ENCODE data around the gene EBLN2.

The EBLN2 gene

DNA sequence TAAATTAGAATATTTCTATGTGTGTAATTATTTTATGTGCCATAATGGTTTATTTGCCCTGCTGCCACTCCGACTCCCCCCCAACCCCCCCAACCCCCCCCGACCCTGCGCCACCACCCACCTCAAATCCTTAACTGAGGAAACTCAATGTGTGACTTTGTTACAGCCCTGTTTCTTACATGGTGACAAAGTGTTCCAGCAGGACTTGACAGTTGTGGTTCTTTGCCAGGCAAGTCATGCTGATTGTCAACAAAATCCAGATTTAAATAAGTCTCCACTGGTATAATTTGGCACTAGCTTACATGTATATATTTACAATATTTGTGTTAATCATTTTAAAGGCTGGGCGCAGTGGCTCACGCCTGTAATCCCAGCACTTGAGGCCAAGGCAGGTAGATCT, 7.7 kb downstream of the EBLN2 start:
- TF ChIP-seq SIN3A (IDR thresholded peaks at IDR 0.05; ENCODE audit: borderline replicate concordance, insufficient read depth, low read length), result no peak
- TF ChIP-seq FOXP2 (optimal IDR thresholded peaks at IDR 0.05; ENCODE audit: borderline replicate concordance, extremely low read depth, extremely low read length, insufficient read depth), result no peak
- no peak for TF ChIP-seq POLR2AphosphoS5 (IDR thresholded peaks at IDR 0.05; ENCODE audit: low read depth, low read length)
- TF ChIP-seq TAF1 (IDR thresholded peaks at IDR 0.05; ENCODE audit: borderline replicate concordance, insufficient read depth, low read length), result no peak
- TF ChIP-seq, protein P1, sequence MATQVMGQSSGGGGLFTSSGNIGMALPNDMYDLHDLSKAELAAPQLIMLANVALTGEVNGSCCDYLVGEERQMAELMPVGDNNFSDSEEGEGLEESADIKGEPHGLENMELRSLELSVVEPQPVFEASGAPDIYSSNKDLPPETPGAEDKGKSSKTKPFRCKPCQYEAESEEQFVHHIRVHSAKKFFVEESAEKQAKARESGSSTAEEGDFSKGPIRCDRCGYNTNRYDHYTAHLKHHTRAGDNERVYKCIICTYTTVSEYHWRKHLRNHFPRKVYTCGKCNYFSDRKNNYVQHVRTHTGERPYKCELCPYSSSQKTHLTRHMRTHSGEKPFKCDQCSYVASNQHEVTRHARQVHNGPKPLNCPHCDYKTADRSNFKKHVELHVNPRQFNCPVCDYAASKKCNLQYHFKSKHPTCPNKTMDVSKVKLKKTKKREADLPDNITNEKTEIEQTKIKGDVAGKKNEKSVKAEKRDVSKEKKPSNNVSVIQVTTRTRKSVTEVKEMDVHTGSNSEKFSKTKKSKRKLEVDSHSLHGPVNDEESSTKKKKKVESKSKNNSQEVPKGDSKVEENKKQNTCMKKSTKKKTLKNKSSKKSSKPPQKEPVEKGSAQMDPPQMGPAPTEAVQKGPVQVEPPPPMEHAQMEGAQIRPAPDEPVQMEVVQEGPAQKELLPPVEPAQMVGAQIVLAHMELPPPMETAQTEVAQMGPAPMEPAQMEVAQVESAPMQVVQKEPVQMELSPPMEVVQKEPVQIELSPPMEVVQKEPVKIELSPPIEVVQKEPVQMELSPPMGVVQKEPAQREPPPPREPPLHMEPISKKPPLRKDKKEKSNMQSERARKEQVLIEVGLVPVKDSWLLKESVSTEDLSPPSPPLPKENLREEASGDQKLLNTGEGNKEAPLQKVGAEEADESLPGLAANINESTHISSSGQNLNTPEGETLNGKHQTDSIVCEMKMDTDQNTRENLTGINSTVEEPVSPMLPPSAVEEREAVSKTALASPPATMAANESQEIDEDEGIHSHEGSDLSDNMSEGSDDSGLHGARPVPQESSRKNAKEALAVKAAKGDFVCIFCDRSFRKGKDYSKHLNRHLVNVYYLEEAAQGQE (IDR thresholded peaks at IDR 0.05; ENCODE audit: insufficient read depth in 1 of 2, low read depth in 2 of 2, low read length in 2 of 2), result no peak

DNA sequence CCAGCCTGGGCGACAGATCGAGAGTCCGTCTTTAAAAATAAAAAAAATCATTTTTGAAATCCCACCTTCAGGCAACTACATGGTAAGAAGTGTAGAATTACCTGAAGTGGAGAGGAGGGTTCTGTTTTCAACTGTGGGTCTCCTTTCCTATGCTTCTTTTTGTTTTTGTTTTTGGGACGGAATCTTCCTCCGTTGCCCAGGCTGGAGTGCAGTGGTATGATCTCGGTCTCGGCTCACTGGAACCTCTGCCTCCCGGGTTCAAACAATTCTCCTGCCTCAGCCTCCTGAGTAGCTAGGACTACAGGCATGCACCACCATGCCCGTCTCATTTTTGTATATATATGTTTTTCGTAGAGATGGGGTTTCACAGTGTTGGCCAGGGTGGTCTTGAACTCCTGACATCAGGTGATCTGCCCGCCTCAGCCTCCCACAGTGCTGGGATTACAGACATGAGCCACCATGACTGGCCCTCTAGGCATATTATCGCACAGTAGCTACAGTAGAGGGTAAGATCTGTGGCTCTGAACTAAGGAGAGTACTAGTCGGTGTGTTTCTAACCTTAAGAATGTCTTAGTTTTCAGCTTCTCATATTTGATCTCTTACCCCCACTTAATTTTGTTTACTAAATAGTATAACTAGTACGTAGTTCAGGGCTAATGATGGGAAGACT, 8.5 kb downstream of the EBLN2 start:
- TF ChIP-seq SIN3A (IDR thresholded peaks at IDR 0.05; ENCODE audit: borderline replicate concordance, insufficient read depth, low read length) (no peak), POLR2AphosphoS5 (IDR thresholded peaks at IDR 0.05; ENCODE audit: low read depth, low read length) (no peak), TAF1 (IDR thresholded peaks at IDR 0.05; ENCODE audit: borderline replicate concordance, insufficient read depth, low read length) (no peak), FOXP2 (optimal IDR thresholded peaks at IDR 0.05; ENCODE audit: borderline replicate concordance, extremely low read depth, extremely low read length, insufficient read depth) (no peak)
- TF ChIP-seq, protein P1 (IDR thresholded peaks at IDR 0.05; ENCODE audit: insufficient read depth in 1 of 2, low read depth in 2 of 2, low read length in 2 of 2), result no peak

DNA sequence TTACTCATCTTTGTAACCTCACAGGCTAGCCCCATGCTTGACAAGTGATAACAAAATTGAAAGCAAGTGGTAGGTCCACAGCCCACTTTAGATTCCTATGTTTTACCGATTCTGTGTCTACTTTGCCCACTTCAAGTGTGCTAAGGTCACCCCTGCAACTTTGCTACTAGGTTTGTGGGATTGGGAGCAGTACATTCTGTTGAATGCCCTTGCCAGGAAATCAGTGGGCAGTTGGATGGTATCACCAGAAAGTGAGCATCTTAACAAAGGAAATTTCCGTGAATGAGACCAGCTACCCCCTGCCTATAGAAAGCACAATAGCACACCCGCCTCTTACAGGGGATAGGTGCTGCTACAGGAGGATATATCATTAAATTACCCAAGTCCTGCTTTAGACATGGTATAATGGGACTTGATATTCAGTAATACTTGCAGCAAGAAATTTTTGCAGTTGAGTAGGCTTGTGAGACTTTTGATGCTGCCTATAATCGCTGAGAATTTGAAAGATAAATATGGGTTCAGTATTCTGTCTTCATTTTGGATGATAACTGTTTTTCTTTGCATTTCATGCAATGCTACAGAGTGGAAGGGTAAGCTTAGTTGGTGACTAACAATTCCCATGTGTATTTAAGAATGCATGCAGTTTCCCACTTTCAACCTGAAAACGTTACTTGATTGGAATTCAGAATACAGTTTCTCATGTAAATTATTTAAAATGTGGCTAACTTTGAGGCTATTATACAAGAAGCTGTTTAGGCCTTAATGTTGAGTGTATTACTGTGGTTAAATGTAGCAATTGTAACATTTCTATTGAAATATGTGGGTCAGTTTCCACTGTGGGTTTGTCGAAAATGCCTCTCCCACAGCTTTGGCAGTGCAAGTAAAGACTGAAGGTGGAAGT, 9.5 kb downstream of the EBLN2 start:
- TF ChIP-seq FOXP2 (optimal IDR thresholded peaks at IDR 0.05; ENCODE audit: borderline replicate concordance, extremely low read depth, extremely low read length, insufficient read depth) (no peak), TAF1 (IDR thresholded peaks at IDR 0.05; ENCODE audit: borderline replicate concordance, insufficient read depth, low read length) (no peak), SIN3A (IDR thresholded peaks at IDR 0.05; ENCODE audit: borderline replicate concordance, insufficient read depth, low read length) (no peak), POLR2AphosphoS5 (IDR thresholded peaks at IDR 0.05; ENCODE audit: low read depth, low read length) (no peak; the same call in 1 of the 2 replicates)
- TF ChIP-seq, protein P1 (IDR thresholded peaks at IDR 0.05; ENCODE audit: insufficient read depth in 1 of 2, low read depth in 2 of 2, low read length in 2 of 2), result no peak

DNA sequence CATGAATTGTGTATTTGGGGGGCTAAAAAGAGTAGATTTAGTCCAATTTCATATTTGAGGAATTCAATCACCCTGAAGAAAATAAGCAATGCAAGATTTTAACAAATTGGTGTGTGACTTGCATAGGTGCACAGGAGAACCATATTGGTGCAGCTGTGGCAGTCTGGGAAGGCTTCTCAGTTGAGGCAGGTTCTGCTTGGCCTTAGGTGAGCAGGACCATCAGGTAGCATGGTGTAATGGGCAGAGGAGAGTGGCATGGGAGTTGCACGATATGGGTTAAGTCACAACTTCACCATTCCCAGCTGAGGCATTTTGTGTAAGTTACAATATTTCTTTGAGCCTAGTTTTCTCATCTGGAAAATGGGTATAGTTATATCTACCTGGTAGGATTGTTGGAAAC, 10.5 kb downstream of the EBLN2 start:
- no peak for TF ChIP-seq TAF1 (IDR thresholded peaks at IDR 0.05; ENCODE audit: borderline replicate concordance, insufficient read depth, low read length)
- no peak for TF ChIP-seq SIN3A (IDR thresholded peaks at IDR 0.05; ENCODE audit: borderline replicate concordance, insufficient read depth, low read length)

DNA sequence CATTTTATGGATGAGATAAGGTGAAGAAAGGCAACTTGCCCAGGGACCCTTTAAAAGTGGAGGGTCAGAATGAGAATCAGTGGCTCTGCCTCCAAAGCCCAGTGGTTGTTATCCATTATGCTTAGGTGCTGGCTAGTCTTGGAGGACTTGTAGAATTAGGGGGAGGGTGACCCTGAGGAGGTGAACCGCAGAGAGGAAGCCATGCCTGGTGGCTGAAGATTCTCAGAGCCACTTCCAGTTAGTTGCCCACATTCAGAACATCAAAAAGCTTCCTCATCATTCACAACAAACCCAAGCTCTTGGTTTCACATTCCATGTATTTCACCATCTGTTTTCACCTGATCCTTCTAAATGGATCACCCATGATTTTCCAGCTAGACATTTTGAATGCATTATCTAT, 11.2 kb downstream of the EBLN2 start:
- TF ChIP-seq POLR2AphosphoS5 (IDR thresholded peaks at IDR 0.05; ENCODE audit: low read depth, low read length), result 0 out of 2 replicates have a peak, but pooled peaks have one; percentile 37
- no peak for TF ChIP-seq FOXP2 (optimal IDR thresholded peaks at IDR 0.05; ENCODE audit: borderline replicate concordance, extremely low read depth, extremely low read length, insufficient read depth)
